ENCODE data around the gene UBASH3A. TPM values are rescaled to one million over a fixed set of nuclear protein-coding genes. Genes with fewer than 3 reads are reported as not detected.
"Not testable (repeated sequence)": the region's sequence is repeated elsewhere in the genome, so short reads cannot be mapped to it uniquely, and the experiment has no call there.

The UBASH3A gene
- total RNA-seq, 1 donor from 2014 or later: not detected

- no peak for DNase-seq
Observed at GRCh38 chr21:42453224-42453985, 49.7 kb downstream of the UBASH3A start.

DNA sequence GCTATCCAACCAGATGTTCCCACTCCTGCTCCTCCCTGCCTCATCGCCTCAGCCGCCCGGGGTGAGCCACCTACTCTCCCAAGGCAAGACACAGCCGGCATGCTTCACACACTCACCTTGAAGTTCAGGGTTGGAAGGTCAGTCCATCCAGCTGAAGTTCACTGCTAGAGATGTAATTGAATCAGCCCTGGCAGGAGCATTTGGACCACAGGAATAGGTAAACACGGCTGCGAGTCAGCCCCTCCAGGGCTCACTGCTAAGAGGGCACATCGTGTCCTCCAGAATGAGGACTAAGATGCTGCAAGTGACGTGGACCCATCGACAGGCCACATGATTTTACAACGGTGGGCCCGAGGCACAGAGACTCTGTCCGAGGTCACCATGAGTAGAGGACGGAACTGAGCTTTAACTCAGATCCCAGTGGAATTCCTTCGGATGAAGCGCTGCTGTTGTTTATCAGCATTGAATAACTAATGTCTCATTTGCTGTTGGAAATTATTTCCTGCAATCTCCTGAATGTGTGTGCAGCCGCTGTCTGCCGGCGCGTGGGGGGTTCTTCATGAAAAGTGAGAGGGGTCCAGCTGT is 50.4 kb downstream of the UBASH3A start:
- DNase-seq: no peak

GRCh38 chr21:42454786-42455185 is 51.1 kb downstream of the UBASH3A start:
- no peak for DNase-seq

DNA sequence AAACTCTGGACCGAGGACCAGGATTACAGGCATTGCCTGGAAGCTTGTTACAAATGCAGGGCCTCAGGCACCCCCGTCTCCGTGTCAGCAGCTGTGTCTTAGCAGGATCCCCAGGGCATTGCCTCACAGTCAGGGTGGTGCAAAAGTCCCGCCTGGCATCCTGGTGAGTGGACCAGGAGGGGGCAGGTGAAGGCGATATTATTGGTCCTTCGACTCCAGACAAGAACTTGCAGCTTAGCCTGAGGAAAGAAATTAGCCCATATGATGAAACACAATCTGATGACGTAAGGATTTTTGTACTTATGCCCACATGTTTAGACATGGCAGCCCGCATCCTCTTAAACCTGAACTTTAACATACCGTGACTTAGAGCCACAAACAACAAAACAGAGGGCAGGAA is 51.5 kb downstream of the UBASH3A start:
- DNase-seq: no peak

GRCh38 chr21:42455754-42456440 is 52.2 kb downstream of the UBASH3A start:
- no peak for DNase-seq

GRCh38 chr21:42456457-42456856 is 52.8 kb downstream of the UBASH3A start:
- no peak for DNase-seq

- no peak for DNase-seq
Observed at GRCh38 chr21:42459082-42459460, 55.4 kb downstream of the UBASH3A start.

DNA sequence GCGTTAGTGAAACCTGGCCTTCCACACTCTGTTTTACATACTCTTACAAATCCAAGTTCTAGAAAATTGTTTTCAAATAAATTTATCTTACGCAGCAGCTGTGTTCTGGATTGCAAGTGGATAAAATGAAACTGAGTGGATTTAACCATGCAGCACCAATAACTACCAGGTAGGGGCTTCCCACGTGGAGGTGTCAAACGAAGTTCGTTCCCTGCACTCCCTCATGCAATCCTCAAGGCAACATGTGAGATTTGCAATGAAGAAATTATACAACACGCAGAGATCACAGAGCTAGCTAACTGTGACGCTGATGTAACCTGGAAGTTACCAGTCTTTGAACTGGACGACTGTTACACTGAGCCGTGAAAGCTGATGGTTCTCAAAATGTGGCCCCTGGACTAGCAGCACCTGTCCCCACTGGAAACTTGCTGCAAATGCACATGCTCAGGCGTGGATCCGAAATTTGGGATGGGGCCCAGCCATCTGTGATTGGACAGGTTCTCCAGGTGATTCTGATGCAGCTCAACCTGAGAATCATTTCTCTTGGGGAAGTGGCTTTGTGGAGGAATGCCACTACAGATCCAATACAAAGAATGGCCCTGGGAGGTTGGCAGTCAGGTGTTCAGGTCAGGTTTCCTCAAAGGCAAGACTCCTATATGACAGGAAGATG is 56.0 kb downstream of the UBASH3A start:
- DNase-seq: no peak

GRCh38 chr21:42460391-42461184 is 56.9 kb downstream of the UBASH3A start:
- DNase-seq: no peak

GRCh38 chr21:42461185-42461520 is 57.5 kb downstream of the UBASH3A start:
- no peak for DNase-seq

DNA sequence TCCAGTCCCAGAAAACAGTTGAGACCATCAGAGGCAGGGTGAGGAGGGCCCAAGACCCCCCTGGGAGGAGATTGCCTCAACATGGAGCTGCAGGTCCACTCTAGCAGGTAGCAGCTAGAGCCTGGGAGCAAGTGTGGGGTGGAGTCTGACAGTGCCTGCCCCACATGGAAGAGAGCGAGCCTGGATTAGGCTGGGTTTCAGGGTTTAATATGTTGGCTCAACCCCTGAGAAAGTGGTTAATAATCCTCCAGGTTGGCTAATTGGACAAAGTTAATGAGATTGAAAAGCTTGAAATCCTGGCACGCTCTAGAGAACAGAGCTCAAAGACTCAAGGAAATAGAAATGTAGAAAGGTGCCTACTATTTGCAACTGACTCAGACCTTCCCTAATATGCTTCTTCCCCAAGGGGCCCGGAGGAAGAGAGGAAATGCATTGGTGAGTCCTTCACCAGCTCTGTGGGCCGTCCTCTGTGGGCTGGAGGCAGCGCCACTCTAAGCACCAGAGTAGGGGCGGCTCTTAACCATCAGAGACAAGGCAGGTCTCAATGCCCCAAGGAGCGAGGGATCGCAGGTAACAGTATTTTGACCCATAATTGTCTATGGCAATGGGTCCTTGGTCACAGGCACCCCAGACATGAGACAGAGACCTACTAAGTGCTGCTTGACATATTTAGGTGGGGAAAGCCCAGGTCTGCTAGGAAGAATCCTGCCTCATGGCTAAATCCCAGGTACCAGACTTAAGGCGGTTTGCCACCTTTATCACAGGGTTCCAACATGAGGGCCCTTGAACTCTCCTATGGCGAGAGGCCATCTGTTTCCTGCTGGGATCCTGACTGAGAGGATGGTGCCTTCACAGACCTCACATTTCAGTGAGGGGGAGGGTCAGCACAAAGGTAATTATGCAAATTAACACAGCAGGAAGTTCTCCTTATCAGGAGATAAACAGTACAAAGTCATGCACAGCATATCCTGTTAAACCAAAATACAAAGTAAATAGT is 58.5 kb downstream of the UBASH3A start:
- no peak for DNase-seq

- DNase-seq: peak; percentile 83
Observed at GRCh38 chr21:42463861-42464515, 60.3 kb downstream of the UBASH3A start.

GRCh38 chr21:42465008-42465802 is 61.5 kb downstream of the UBASH3A start:
- no peak for DNase-seq

- no peak for DNase-seq
Observed at GRCh38 chr21:42465803-42466127, 62.1 kb downstream of the UBASH3A start.

DNA sequence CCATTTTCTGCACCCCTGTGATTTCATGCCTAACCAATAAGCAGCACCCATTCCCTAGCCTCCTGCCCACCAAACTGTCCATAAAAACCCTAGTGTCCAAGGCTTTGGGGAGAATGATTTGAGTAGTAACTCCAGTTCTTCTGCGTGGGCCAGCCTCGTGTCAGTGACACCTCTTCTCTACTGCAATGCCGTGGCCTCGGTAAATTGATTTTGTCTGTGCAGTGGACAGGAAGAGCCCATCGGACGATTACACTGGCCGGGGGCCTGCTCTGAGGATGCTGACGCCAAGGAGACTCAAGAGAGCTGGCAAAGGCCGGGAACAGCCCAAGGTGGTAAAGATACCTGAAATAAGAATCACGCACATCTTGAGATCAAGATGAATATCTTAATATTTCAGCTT is 63.0 kb downstream of the UBASH3A start:
- DNase-seq: no peak

- DNase-seq: no peak
Observed at GRCh38 chr21:42467140-42467983, 63.7 kb downstream of the UBASH3A start.

GRCh38 chr21:42468491-42469131 is 64.9 kb downstream of the UBASH3A start:
- no peak for DNase-seq

GRCh38 chr21:42469272-42469671 is 65.6 kb downstream of the UBASH3A start:
- DNase-seq: no peak

- not testable (repeated sequence) for DNase-seq
Observed at GRCh38 chr21:42469726-42470125, 66.0 kb downstream of the UBASH3A start.

Data from dermis blood vessel endothelial cell (primary cell).